Transverse colon (tissue), 3 donors: ENCODE data around the gene GOLT1B.

ENCODE experiments used
- POLR2A ChIP-seq: fragments of 450-650 bp; IDR thresholded peaks from one replicate; pipeline ENCODE4 v1.6.1; 2016; ENCODE audit warnings: antibody characterized with exemption, mild to moderate bottlenecking, moderate library complexity
- TF ChIP-seq, protein P1 (sequence below), 5 experiments: fragments of 200-600 bp in 3 of 5; fragments of 450-650 bp in 2 of 5; sonication (generic) in 3 of 5; IDR thresholded peaks; 1 replicate in 2 of 5; 2 replicates in 3 of 5; pipeline ENCODE4 v1.5.1; 2016 to 2017; ENCODE audit warnings: antibody characterized with exemption in 5 of 5, inconsistent platforms in 3 of 5, mild to moderate bottlenecking in 2 of 5, moderate library complexity in 1 of 5

DNA sequence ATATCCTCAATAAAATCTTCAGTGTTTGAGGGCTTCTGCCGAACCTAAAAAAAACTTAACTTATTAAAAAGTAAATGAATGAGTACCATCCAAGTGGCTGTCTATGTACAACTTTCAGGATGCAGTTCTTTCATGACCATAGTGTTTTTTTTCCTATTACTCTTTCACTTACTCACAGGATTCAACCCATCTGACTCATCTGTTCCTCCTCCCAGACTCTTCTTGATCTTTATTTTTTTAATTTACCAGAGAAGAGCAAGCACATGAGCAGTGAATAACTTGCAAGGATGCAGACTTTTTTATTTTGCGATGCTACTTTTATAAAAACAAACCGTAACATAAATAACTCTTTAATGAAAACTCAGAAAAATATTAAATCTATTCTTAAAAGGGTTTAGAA is 24.6 kb upstream of the GOLT1B start:
- no peak for TF ChIP-seq POLR2A
- TF ChIP-seq, protein P1, sequence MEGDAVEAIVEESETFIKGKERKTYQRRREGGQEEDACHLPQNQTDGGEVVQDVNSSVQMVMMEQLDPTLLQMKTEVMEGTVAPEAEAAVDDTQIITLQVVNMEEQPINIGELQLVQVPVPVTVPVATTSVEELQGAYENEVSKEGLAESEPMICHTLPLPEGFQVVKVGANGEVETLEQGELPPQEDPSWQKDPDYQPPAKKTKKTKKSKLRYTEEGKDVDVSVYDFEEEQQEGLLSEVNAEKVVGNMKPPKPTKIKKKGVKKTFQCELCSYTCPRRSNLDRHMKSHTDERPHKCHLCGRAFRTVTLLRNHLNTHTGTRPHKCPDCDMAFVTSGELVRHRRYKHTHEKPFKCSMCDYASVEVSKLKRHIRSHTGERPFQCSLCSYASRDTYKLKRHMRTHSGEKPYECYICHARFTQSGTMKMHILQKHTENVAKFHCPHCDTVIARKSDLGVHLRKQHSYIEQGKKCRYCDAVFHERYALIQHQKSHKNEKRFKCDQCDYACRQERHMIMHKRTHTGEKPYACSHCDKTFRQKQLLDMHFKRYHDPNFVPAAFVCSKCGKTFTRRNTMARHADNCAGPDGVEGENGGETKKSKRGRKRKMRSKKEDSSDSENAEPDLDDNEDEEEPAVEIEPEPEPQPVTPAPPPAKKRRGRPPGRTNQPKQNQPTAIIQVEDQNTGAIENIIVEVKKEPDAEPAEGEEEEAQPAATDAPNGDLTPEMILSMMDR (IDR thresholded peaks at IDR 0.05), result no peak
